Measurements from ENCODE around the gene TECRL.
A peak's percentile ranks its signal among the peaks of the same experiment; 100 is the strongest.

The TECRL gene

DNA sequence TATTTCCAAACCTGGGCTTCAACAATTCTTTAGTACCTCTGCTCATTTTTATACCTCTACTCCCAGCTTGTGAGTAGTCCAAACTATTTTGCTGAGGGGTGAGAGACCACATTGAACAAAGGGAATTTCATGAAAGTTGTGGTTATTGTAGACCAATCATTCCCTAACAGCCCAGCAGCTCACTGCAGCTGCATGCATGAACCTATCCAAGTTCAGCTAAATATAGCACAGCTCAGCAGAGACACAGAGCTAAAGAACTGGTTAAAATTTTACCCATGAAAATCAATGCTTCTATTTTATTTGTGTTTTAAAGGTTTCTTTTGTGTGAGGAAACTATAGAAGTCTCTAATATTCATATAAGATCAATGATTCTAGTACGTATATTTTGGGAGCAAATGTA is 82.7 kb downstream of the TECRL start:
- no peak for DNase-seq (ENCODE audit: low spot score)

DNA sequence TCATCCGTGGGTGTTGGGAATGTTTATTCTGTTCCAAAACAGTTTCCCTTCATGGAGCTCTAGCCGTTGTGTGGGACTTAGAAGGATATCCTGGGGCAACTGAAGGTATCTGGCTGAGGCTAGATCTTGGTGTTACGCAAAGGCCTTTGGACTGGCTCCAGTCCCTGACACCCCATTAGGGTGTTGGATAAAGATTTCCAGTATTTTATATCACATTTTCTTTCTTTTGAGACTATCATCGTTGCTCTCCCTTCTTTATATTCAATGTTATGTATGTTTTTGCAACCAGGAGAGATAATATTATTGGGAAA is 103.0 kb downstream of the TECRL start:
- no peak for DNase-seq (ENCODE audit: low spot score)

DNA sequence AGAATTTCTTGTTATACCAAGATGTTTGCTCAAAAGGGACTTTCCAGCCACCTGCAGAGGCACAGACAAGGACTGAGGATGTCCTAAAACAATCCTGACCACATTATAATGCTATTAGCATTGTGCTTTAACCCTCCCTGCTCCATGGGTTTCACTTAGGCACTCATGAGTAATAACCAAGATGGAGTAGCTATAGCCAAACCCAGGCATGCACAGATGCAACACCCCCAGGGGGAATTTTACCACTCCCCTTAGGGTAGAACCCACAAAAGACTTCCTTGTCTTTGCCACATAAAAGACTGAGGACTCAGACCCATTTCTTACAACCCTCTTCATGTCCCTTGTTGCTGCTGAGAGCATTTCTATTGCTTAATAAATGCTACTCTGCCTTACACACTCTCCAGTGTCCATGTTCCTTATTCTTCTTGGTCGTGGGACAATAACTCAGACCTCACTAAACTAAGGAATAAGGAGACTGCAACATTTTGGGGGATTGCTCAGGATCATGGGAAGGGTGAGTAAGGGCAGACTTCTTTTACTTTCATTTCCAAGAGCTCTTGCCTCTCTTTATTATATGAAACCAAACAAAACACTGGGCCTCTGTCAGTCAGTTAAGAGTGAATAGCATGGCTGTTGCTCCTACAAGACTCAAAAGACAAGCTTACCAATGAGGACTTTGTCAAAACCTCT is 103.5 kb downstream of the TECRL start:
- DNase-seq (ENCODE audit: low spot score) = no peak

DNA sequence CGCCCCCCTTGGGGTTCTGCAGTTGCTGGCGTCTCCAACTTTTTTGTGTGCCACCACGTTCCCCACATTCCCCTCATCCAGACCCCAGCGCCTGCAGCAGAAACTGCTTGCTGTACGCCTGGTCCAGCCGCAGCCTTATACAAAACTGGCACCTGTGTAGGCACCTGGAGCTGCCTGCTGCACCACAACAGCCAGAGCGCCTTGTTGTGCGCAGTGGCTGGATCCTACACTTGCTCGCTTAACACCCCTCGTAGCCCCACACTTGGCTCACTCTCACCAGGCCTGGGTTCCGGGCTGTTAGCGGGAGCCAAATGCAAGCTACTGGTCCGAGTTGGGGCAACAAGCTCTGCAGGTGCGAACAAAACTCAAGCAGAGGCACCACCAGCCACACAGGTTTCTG is 136.8 kb downstream of the TECRL start:
- DNase-seq (ENCODE audit: low spot score) = no peak

DNA sequence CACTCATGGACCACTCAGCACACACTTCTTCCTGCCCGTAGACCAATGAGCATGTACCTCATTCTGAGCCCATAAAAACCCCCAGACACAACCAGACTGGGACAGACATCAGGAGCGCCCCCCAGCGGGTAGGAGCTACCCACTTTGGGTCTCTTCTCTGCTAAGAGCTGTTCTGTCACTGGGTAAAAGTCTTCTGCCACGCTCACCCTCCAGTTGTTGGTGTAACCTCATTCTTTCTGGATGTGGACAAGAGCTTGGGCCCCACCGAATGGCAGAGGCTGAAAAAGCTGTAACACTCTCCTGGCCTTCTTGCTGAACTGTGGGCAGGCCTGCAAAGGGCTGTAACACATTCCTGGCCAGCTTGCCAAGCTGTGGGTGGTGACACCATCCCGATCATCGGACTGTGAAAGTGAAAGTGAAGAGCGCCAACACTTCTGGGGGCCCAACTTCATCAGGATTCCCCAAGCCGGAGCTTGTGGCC is 137.6 kb downstream of the TECRL start:
- peak; percentile 17 for DNase-seq (ENCODE audit: low spot score)

DNA sequence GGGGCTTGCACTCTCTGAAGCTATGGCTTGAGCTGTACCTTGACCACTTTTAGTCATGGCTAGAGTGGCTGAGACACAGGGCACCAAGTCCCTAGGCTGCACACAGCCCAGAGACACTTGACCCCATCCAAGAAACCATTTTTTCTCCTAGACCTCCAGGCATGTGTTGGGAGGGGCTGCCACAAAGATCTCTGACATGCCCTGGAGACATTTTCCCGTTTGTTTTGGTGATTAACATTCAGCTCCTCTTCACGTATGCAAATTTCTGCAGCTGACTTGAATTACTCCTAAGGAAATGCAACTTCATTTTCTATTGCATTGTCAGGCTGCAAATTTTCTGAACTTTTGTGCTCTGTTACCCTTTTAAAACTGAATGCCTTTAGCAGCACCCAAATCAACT is 142.6 kb downstream of the TECRL start:
- DNase-seq (ENCODE audit: low spot score) = no peak

DNA sequence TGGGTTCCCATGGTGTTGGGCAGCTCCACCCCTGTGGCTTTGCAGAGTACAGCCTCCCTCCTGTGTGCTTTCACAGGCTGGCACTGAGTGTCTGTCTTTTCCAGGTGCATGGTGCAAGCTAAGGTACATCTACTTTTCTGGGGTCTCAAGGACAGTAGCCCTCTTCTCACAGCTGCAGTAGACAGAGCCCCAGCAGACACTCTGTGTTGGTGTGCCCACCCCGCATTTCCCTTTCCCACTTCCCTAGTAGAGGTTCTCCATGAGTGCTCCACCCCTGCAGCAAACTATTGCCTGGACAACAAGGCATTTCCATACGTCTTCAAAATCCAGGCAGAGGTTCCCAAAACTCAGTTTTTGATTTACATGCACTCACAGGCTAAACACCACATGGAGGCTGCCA is 143.0 kb downstream of the TECRL start:
- DNase-seq (ENCODE audit: low spot score) = no peak

DNA sequence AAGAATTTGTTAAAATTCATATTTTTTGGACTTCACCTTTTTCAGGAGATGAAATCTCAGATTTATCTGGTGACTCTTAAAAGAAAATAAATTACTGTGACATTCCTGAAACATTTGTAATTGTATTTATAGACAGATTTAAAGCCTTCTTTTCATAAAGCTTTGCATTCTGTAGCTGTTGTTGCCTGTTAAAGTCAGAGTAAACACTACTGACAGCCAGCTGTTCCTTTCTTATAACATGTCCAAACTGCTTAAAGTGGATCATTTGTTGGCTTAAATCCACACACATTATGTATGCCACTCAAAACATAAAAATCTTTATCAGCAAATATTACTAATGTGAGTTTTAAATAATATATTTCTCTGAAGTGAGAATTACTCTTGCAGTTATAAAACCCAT is 157.5 kb downstream of the TECRL start:
- no peak for DNase-seq (ENCODE audit: low spot score)

DNA sequence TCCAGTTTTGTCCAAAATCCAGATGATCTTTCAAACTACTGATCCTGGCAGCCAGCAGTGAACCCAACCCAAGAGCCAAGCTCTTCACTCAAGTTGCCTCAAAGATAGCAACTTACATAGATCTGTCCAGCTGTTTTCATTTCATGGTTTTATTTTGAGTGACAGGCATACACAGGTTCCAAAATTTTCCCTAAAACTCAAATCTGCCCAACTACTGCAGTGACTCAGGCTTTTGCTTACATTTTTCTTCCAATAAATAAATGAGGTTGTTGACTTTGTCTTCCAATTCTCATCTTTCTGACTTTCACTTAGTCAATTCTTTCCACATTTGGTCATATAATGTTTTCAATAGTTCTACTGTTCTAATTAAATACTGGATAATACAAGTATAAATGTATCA is 158.8 kb downstream of the TECRL start:
- DNase-seq (ENCODE audit: low spot score) = no peak

DNA sequence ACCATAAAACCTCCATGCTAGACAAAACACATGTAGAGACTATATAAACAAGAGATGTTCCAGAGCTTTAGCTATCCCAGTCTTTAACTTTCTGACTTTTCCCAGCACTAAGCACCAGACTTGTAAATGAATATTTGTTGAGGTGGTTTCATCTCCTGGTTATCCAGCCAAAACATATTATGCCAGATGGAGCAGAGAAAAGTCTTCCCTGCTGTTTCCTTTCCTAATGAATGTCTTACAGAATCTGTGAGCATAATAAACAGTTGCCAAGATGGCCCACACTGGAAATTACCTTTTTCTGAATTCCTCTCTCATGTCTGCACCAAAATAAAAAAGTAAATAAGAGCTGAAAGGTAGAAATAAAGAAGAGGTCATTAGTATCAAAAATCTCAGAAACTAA is 159.2 kb downstream of the TECRL start:
- no peak for DNase-seq (ENCODE audit: low spot score)

DNA sequence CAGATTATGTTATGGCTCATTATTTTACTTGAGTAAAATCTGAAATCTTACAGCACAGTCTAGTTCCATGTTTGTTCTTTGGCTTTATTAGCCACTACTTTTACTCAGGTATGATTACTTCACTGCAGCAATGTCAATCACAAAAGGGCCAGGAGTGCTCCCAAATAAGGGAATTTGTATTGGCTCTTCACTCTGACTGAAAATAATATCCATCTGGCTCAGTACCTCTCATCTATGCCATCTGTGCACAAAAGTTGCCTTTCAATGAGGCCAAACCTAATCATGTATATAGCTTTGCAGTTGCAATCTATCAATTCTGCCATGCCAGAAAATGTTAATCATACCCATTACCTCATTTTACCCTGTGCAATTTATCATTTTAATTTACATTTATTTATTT is 161.1 kb downstream of the TECRL start:
- no peak for DNase-seq (ENCODE audit: low spot score)

DNA sequence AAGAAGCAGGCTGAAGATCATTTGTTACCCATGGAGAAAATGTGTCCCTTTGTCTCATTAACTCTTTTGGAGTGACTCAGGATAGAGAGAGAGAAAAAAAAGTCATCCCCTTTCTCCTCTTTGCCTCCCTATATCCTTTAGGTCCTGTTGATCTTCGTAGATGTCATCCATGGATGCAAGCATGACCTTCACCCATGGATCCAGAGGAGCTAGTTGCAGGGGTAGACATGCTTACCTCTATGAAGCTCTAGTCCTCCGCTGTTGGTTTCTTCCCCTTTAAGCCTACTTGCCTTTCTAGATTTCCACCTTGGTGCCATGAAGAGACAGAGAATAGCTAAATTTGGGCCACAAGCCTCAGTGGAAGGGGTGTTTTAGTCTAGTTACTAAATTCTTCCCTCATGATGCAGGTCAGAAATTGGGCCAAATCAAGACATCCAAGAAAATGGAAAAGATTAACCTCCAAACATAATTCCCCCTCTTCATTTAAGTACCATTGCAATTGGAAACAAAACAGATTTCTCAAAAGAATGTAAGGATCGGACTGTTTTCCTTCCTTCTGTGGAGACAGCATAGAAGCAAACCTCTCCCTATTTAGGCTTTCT is 178.4 kb downstream of the TECRL start:
- DNase-seq (ENCODE audit: low spot score) = peak; percentile 19
